Amygdala (tissue), 56 donors: ENCODE measurements around the gene ZDHHC3.

ENCODE experiments used
- DNase-seq, 56 donors: peaks; one replicate each; lab custom pipeline; 2025; lab: John Stamatoyannopoulos, UW

Gene ZDHHC3

GRCh38 chr3:44902628-44903027, 73.3 kb downstream of the ZDHHC3 start:
- no peak for DNase-seq

DNA sequence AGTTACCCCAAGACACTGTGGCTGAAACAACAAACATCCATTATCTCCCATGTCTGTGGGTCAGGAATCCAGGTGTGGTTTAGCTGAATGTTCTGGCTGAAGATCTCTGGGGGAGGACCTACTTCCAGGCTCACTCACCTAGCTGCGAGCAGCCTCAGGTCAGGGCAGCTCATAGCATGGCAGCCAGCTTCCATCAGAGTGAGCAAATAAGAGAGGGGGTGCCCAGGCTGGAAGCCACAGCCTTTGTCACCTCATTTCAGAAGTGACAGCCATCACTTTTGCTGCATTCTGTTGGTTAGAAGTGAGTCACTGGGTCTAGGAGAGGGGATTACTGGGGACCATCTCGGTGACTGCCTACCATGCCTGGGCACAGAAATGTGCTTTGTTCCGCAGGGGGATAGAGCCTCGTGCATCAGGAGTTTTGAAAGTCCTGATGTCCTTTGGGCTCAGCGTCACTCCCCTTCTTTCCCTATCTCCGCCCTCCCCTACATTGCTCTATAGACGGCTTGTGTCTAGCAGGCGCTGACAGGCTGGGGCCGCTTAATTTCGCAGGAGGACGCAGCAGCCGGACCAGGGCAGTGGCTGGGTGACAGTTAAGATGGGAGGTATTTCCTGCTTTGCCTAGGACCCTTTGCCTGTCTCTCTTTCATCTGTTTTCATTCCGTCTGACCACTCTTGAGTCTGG, 76.1 kb downstream of the ZDHHC3 start:
- DNase-seq = no peak

- DNase-seq = no peak
These were observed 79.5 kb downstream of the ZDHHC3 start for GRCh38 chr3:44896440-44896839.

DNA sequence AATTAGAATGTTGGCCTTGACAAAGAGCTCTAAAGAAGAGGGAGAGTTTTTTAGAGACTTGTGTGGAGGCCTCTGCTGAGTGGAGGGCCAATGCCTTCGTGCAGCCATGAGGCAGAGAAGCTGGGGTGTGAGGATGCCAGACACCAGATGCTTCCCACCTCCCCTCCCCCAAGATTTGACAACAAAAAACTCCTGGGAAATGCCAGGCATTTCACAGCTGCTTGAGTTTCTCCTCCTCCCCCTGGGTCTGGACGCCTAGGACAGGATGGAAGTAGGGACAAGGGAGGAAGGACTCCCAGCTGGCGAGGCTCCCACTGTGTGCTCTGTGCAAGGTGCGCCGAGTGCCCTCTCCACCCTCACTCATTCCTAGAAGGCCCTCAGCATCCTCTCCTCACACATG, 81.5 kb downstream of the ZDHHC3 start:
- DNase-seq = no peak

DNA sequence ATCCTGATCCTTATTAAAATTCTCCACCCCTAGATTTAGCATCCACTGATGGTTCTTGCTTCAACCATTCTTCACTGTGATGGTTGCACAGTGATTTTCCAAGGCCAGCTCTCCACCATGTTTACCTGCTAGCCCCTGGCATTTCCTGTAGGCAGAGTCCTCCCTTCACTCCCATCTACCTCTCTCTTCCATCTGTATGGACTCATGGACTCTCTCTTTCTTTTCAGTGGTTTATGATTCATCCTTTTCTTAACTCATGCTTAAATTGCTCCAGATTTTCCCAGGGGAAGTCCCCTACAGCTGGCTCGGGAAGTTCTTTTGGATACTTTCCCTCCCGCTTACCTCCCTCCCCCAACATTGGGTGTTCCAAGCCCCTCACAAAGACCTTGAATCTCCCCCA, 82.9 kb downstream of the ZDHHC3 start:
- DNase-seq = no peak

DNA sequence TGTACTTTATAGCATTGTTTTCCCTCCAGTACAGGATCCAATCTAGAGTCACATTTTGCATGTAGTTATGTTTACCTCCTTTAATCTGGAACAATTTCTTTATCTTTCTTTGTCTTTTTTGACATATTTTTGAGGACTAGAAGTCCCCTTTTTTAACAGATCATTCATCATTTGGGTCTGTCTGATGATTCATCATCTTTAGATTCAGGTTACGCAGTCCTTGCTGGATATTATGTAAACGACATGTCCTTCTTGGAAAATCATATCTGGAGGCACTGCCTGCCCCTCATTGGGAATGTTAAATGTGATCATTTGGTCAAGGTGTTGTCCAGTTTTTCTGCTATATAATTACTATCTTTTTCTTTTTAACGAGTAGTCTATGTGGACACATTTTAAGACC, 83.3 kb downstream of the ZDHHC3 start:
- DNase-seq = no peak

DNA sequence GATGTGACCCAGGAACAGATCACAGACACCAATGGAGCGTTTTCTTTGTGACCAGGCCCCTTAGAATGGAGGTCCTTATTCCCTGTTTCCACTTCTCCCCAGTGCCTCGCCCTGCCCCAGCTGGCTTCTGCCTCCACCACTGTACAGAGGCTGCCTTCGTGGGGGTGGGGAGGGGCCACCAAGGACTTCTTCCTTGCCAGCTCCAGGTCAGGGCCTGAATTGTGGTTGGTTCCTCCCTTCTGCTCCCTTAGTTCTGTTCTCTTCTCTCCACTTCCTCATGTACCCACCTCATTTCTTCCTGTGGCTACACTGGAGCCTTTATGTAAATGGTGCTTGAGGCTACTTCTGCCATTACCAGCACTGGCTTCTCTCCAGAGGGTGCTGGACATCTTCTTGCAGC, 85.1 kb downstream of the ZDHHC3 start:
- no peak for DNase-seq

DNA sequence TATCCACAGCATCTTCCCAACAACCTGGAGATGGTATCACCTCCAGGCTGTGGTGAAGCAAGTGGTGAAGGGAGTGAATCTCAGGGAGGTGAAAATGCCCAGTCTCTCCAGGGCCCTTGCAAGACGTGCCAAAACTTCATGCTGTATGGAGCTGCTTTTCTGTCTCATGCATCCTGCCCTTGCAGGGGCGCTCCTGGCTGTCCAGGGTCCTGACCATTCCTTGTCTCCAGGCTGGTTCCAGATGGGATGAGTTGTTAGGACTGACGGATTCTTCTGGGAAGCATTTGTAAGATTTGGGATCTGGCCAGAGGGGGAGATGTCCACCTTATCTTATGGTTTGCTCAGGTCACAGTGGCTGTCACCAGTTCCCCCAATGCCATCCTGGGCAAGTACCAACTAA, 85.7 kb downstream of the ZDHHC3 start:
- no peak for DNase-seq

GRCh38 chr3:44887101-44887500, 88.9 kb downstream of the ZDHHC3 start:
- DNase-seq = no peak

GRCh38 chr3:44886561-44886960, 89.4 kb downstream of the ZDHHC3 start:
- no peak for DNase-seq

DNA sequence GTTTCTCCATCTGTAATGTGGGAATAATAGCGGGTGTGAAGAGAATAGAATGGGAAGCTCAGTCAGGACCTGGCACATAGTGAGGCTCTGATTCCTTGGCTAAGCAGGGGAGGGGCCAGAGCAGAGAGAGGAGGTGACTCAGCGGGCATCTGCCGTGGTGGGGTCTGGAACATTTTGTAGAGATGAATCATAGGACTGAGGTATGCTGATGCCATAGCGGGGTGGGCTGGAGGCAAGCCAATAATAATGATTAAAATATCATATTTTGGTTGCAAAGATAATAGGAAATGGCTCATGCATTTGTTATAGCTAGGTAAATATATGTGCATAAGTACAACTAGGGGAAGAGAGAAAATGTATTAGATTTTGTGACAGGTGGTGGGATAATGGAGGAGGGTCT, 90.4 kb downstream of the ZDHHC3 start:
- peak in 12 of 56 donors; percentile 5 to 55 (median 26) for DNase-seq

DNA sequence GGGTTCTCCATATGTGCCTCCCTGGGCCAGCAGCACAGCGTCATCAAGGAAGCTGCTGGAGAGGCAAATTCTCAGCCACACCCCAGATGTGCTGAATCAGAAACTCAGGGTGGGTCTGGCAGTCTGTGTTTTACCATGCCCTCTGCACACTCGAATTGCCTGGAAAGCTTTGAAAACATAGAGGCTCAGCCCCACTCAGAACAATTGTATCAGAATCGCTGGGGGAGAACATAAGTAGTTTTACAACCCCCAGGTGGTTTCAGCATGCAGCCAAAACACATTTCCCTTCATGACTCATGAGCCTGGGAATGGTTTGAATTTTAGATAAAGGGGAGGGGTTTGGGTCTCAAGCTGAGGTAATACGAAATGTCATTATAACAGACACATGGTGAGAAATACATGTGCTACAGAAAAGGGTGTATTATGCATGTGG, 92.0 kb downstream of the ZDHHC3 start:
- peak in 2 of 56 donors; percentile 2 to 19 for DNase-seq

GRCh38 chr3:44883213-44883955, 92.6 kb downstream of the ZDHHC3 start:
- no peak for DNase-seq

GRCh38 chr3:44880284-44880683, 95.7 kb downstream of the ZDHHC3 start:
- DNase-seq = no peak

- no peak for DNase-seq
These were observed 98.6 kb downstream of the ZDHHC3 start for GRCh38 chr3:44877333-44877732.

DNA sequence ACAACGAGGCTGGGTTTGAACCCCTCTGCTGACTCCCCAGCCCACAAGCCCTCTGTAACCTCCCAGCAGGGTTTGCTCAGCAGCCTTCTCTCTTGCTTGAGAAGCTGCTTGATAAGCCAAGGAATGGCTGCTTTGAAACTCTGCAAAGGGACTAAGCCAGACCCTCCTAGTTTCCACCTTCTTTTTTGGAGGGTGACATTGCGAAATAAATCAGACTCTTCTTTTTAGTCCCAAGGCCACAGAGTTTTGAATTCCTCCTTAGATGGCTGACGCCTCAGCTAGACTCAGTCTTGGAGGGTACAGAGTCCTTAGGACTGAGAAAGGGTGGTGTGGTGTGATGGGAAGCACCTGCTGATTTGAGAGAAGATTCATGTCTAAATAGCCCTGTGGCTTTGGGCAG, 100.4 kb downstream of the ZDHHC3 start:
- no peak for DNase-seq
